NAMALWA (cell line): Measurements from ENCODE around the gene NUMB.
A peak's percentile ranks its signal among the peaks of the same experiment; 100 is the strongest.

ENCODE experiments used
- DNase-seq: peaks from one replicate; pipeline ENCODE4 v3.0.0-alpha.2; 2015; ENCODE audit warnings: low spot score

The NUMB gene

GRCh38 chr14:73458183-73458976, at the start of gene NUMB:
Gene NUMB (minus strand): TSS chr14:73458546. CDS start chr14:73355751, 102,795 bp downstream.
- DNase-seq = peak; percentile 97

DNA sequence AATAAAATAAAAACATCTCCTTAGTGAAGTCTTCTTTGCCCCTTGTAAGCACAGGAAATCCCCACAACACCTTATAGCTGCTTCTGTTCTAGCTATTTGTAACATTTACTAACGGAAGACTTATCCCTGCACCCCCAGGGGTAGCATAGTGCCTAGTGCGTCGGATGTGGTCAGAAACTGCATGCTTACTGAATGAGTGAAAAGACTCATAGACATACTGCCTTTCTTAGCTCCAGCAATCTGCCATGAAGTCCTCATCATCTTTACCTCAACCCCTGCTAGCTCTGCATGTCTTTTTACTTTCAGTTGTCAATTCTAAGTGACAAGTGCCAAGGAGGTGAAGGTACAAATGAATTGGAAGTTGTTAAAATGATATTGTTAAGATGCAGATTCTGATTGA, 45.3 kb upstream of the NUMB start:
- DNase-seq = no peak

GRCh38 chr14:73502017-73502619, 43.8 kb upstream of the NUMB start:
- DNase-seq = no peak

GRCh38 chr14:73500360-73500759, 42.0 kb upstream of the NUMB start:
- DNase-seq = no peak

DNA sequence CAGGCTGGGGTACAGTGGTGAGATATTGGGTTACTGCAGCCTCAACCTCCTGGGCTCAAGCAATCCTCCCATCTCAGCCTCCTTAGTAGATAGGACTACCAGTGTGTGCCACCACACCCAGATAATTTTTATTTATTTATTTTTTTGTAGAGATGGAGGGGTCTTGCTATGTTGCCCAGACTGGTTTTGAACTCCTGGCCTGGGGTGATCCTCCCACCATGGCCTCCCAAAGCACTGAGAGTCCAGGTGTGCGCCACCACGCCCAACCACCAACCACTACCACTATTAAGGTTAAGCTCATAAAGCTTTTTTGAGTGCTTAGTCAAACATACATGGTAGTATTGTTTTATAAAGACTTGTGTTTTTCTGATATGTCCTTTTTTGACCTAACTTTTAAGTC, 36.2 kb upstream of the NUMB start:
- DNase-seq = no peak

- no peak for DNase-seq
These were observed 34.3 kb upstream of the NUMB start for GRCh38 chr14:73492670-73493069.

GRCh38 chr14:73492043-73492552, 33.8 kb upstream of the NUMB start:
- DNase-seq = no peak

GRCh38 chr14:73491256-73492042, 33.1 kb upstream of the NUMB start:
- peak; percentile 51 for DNase-seq

GRCh38 chr14:73489481-73490175, 31.3 kb upstream of the NUMB start:
- no peak for DNase-seq

GRCh38 chr14:73478684-73479083, 20.3 kb upstream of the NUMB start:
- no peak for DNase-seq

DNA sequence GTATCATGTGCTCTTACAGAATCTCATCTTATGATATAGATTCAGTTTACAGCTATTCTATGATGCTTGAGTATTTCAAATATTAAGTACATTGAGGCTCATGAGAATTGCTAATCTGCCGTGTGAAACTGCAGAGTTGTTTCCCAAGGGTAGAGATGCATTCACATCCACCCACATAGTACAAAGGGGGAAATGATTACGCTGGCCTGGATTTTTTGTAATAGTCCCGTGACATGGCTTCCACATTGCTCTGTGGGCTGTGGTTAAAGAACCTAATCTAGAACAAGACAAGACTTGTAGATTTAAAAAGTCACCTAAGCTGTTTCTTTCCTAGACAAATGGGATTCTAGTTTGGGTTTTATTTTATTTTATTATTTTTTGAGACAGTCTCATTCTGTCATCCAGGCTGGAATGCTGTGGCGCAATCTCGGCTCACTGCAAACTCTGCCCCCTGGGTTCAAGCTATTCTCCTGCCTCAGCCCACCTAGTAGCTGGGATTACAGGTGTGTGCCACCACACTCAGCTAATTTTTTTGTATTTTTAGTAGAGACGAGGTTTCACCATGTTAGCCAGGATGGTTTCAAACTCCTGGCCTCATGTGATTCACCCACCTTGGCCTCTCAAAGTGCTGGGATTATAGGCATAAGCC, 19.4 kb upstream of the NUMB start:
- peak; percentile 26 for DNase-seq

DNA sequence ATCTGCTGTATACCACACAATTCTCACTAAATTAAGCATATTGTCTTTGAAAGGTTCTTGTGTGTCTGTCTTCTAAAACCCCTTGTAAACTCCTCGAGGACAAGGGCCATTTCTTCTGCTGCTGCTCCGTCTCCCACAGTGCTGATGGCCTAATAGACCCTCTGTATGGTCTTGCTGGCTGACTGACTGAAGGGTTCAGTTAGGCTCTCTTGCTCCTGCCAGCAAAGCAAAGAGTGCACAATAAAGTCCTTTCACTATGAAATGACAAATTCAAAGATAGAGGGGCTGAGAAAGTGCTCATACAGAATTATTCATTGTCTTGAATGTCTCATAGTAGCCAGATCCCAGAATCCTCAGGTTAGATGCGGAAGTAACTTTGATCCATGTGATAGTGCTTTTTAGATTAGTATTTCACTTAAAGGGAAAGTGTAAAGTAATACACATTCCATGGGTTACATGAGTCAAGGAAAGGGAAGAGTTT, 18.1 kb upstream of the NUMB start:
- no peak for DNase-seq

- no peak for DNase-seq
These were observed 16.6 kb upstream of the NUMB start for GRCh38 chr14:73474952-73475351.

- DNase-seq = peak; percentile 79
These were observed 14.1 kb upstream of the NUMB start for GRCh38 chr14:73472185-73473114.

DNA sequence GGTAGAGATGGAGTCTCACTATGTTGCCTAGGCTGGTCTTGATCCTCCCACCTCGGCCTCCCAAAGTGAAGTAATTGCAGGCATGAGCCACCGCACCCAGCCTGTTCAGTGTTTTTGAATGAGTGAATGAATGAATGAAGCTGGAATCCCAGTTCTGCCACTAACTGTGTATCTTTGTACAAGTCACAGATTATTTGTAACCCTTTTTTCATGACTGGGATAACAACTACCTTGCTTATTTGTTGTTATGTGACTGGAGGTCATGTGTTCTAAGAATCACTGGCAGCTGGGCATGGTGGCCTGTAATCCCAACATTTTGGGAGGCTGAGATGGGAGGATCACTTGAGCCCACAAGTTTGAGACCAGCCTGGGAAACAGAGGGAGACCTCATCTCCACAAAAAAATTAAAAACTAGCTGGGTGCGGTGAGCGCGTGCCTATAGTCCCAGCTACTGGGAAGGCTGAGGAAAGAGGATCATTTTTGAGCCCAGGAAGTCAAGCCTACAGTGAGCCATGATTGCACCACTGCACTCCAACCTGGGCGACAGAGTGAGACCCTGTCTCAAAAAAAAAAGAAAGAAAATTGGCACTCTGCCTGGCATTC, 13.3 kb upstream of the NUMB start:
- DNase-seq = no peak

DNA sequence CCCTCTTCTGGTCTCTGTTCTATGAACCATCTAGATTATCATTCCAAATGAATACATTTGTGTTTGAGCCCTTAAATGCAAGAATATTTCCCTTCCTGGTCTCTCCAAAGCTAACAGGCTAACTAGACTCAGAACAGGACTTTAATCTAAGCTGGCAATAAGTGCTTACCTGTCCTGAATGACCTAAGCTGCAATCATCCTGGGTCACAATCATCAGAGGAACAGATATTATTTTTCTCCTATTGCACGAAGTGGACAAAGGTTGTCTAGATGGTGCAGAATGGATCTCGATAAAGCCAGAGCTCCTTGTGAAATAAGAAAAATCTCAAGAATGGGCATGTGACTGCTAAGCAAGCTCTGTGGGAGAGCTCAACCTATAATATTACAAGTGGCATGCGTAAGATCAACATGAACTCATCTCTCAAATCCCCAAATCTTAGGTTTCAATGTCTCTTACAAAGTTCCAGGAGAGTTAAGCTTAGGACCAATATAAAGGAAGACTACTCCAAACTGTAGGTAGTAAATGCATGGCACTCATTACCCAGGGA, 10.6 kb upstream of the NUMB start:
- no peak for DNase-seq

DNA sequence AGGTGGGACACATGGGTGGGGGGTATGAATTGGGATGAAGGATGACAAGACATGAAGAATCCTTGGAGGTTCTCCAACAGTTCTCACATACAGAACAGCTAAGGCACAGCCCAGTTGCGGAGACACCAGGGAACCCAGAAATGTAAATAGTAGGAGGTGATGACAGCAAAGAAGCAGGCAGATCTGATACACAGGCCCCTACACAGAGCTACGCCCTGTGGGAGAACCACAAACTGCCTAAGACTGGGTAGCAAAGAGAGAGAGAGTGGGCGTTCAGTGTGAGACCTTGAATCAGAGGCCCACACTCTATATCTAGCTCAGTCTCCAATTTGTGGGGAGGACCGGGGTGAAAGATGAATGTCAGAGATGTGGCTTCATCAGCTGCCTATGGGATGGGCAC, 9.5 kb upstream of the NUMB start:
- DNase-seq = no peak

GRCh38 chr14:73467377-73467776, 9.0 kb upstream of the NUMB start:
- DNase-seq = no peak

- no peak for DNase-seq
These were observed 8.5 kb upstream of the NUMB start for GRCh38 chr14:73466861-73467260.
